ENCODE results near the gene OR6C6. TPM values are rescaled to one million over a fixed set of nuclear protein-coding genes. Genes with fewer than 3 reads are reported as not detected.

OR6C6 gene
- total and polyA plus RNA-seq, 10 of the 15 experiments (the other 5 are each of a cell fraction or from before 2014, with no cell fraction given) = not detected

GRCh38 chr12:55244309-55244708, 52.1 kb downstream of the OR6C6 start, which contains the start of gene OR6C74:
OR6C74 (plus strand) TSS chr12:55244609; CDS start chr12:55247288, 2,679 bp downstream.
- Histone ChIP-seq H3K4me2 (ENCODE audit: control insufficient read depth, insufficient read depth) (no peak within 1 kb of the TSS), H3K9me3 (replicated peaks; ENCODE audit: control insufficient read depth, insufficient read depth, low read length) (no peaks in the 10 kb centered on the region), H4K20me1 (ENCODE audit: control insufficient read depth, insufficient read depth) (no peaks in the 10 kb centered on the region), H2AFZ (ENCODE audit: control insufficient read depth, low read depth, low read length) (no peak within 1 kb of the TSS), H3K4me1 (ENCODE audit: control insufficient read depth, insufficient read depth, low read length) (no peaks in the 10 kb centered on the region), H3K36me3 (ENCODE audit: control insufficient read depth in 2 of 2, insufficient read depth in 2 of 2, low read length in 1 of 2) (no peaks in the 10 kb centered on the region), H3K27ac (ENCODE audit: control insufficient read depth, insufficient read depth) (no peak within 1 kb of the TSS), H3K9ac (ENCODE audit: control insufficient read depth, insufficient read depth, low read length) (no peak within 1 kb of the TSS), H3K27me3 (replicated peaks in 1 of 2; ENCODE audit: control insufficient read depth in 2 of 2, insufficient read depth in 2 of 2, low read length in 1 of 2) (no peaks in the 10 kb centered on the region), H3K79me2 (ENCODE audit: control insufficient read depth, insufficient read depth, low read length) (no peaks in the 10 kb centered on the region), H3K4me3 (no peak within 1 kb of the TSS)
- ATAC-seq = no peak
- no peak for FAIRE-seq
- in situ Hi-C loops (cut with MboI) = no loop called here
- 66% methylated on average over 3 of the region's 3 CpGs for WGBS (ENCODE audit: insufficient coverage, insufficient replicate concordance, low lambda C conversion rate, missing lambda C conversion rate)
- BruUV-seq (replicated peaks) = no TSS peak
- TF ChIP-seq ZBTB40 (IDR thresholded peaks at IDR 0.05; ENCODE audit: borderline replicate concordance) = no peak
- no peak for TF ChIP-seq MTA2 (IDR thresholded peaks at IDR 0.05; ENCODE audit: low read depth)
- no peak for TF ChIP-seq CREM (IDR thresholded peaks at IDR 0.05; ENCODE audit: low read depth)
- TF ChIP-seq ZNF274 (IDR thresholded peaks at IDR 0.05; ENCODE audit: insufficient read depth, insufficient read length) = no peak
- TF ChIP-seq TARDBP (IDR thresholded peaks at IDR 0.05; ENCODE audit: borderline replicate concordance) = no peak
- no peak for TF ChIP-seq RAD51 (IDR thresholded peaks at IDR 0.05)
- TF ChIP-seq SMAD1 (IDR thresholded peaks at IDR 0.05; ENCODE audit: low read depth, partially characterized antibody) = no peak
- no peak for TF ChIP-seq LARP7 (IDR thresholded peaks at IDR 0.05)
- TF ChIP-seq ZZZ3 (IDR thresholded peaks at IDR 0.05; ENCODE audit: control insufficient read depth, insufficient read length, low read depth) = no peak
- no peak for TF ChIP-seq HDAC6 (IDR thresholded peaks at IDR 0.05; ENCODE audit: unreplicated experiment)
- no peak for TF ChIP-seq BHLHE40 (IDR thresholded peaks at IDR 0.05; ENCODE audit: borderline replicate concordance in 1 of 2, low read depth in 2 of 2, low read length in 1 of 2)
- TF ChIP-seq MEF2A (IDR thresholded peaks at IDR 0.05; ENCODE audit: insufficient read depth, low read depth, low read length) = no peak
- no peak for TF ChIP-seq IKZF2 (IDR thresholded peaks at IDR 0.05)
- no peak for TF ChIP-seq FOXK2 (IDR thresholded peaks at IDR 0.05)
- no peak for TF ChIP-seq NFIC (IDR thresholded peaks at IDR 0.05; ENCODE audit: low read depth, low read length)
- no peak for TF ChIP-seq PML (IDR thresholded peaks at IDR 0.05; ENCODE audit: low read length)
- TF ChIP-seq ZNF24 (IDR thresholded peaks at IDR 0.05) = no peak
- intact Hi-C loops (cut with micrococcal nuclease; ENCODE audit: unreplicated experiment) = no loop called here
- ChIA-PET RAD21 (ENCODE audit: unreplicated experiment) (no interaction called here), CTCF (no interaction called here), SMC1A (ENCODE audit: uncharacterized antibody, unreplicated experiment) (no interaction called here), POLR2A (no interaction called here)
- DNase-seq (ENCODE audit: low read depth, low spot score) = no peak

All from GM12878 (cell line).